Chondrocyte (in vitro differentiated cells): ENCODE data around the gene JAKMIP1. TPM values are rescaled to one million over a fixed set of nuclear protein-coding genes. Genes with fewer than 3 reads are reported as not detected.

Experiments used
- DNase-seq: peaks from one replicate; pipeline ENCODE4 v3.0.0; 2021; ENCODE audit warnings: mixed read lengths, low spot score
- H3K27ac Mint-ChIP-seq: one replicate; pipeline ENCODE4 v1.8.0; 2021; ENCODE audit warnings: mild to moderate bottlenecking, moderate library complexity, mixed read lengths; ENCODE audit not compliant: unreplicated experiment
- H3K27me3 Mint-ChIP-seq: 2 replicates; pipeline ENCODE4 v1.8.0; 2021; ENCODE audit warnings: low read depth, mixed read lengths
- H3K36me3 Mint-ChIP-seq: 2 replicates; pipeline ENCODE4 v1.8.0; 2021; ENCODE audit warnings: low read depth, mixed read lengths
- H3K4me1 Mint-ChIP-seq: 2 replicates; pipeline ENCODE4 v1.8.0; 2021; ENCODE audit warnings: low read depth, mild to moderate bottlenecking, mixed read lengths
- H3K4me3 Mint-ChIP-seq: one replicate; pipeline ENCODE4 v1.8.0; 2021; ENCODE audit warnings: mild to moderate bottlenecking, moderate library complexity, mixed read lengths; ENCODE audit not compliant: unreplicated experiment
- H3K9me3 Mint-ChIP-seq: 2 replicates; pipeline ENCODE4 v1.8.0; 2021; ENCODE audit warnings: low read depth, mixed read lengths
- CTCF ChIP-seq: fragments of 200-600 bp; sonication (generic); IDR thresholded peaks from 2 replicates; pipeline ENCODE4 v1.5.0; 2021; ENCODE audit warnings: antibody characterized with exemption, mild to moderate bottlenecking, moderate library complexity
- total RNA-seq: library from RNA; stranded (reverse); gene quantifications from 3 replicates; pipeline ENCODE4 v1.2.1, GENCODE V29; 2021

The JAKMIP1 gene
- total RNA-seq, 1 donor from 2014 or later = 0.10 TPM

- no peak for DNase-seq
- no peaks in the 10 kb centered on the region for H3K36me3 Mint-ChIP-seq
- peaks cover under 1% of the 10 kb centered on the region for H3K9me3 Mint-ChIP-seq
- H3K4me3 Mint-ChIP-seq = no peak overlapping the region
- H3K4me1 Mint-ChIP-seq = no peaks in the 10 kb centered on the region
- H3K27ac Mint-ChIP-seq = no peak overlapping the region
- TF ChIP-seq CTCF = no peak
- H3K27me3 Mint-ChIP-seq = peaks cover 48% of the 10 kb centered on the region
These were observed 106.7 kb downstream of the JAKMIP1 start for GRCh38 chr4:6093671-6094070.

- no peak for TF ChIP-seq CTCF
- no peaks in the 10 kb centered on the region for H3K4me1 Mint-ChIP-seq
- H3K27me3 Mint-ChIP-seq = peaks cover 49% of the 10 kb centered on the region
- no peak overlapping the region for H3K27ac Mint-ChIP-seq
- DNase-seq = no peak
- no peaks in the 10 kb centered on the region for H3K9me3 Mint-ChIP-seq
- H3K4me3 Mint-ChIP-seq = no peak overlapping the region
- H3K36me3 Mint-ChIP-seq = no peaks in the 10 kb centered on the region
These were observed 107.4 kb downstream of the JAKMIP1 start for GRCh38 chr4:6092971-6093370.

- Mint-ChIP-seq H3K36me3 (no peaks in the 10 kb centered on the region), H3K27ac (no peak overlapping the region), H3K4me1 (no peaks in the 10 kb centered on the region), H3K9me3 (no peaks in the 10 kb centered on the region), H3K27me3 (peaks cover 54% of the 10 kb centered on the region), H3K4me3 (no peak overlapping the region)
- no peak for DNase-seq
- no peak for TF ChIP-seq CTCF
These were observed 108.2 kb downstream of the JAKMIP1 start for GRCh38 chr4:6092131-6092530.

- Mint-ChIP-seq H3K36me3 (no peaks in the 10 kb centered on the region), H3K27ac (no peak overlapping the region), H3K27me3 (peaks cover 61% of the 10 kb centered on the region), H3K4me3 (no peak overlapping the region), H3K4me1 (no peaks in the 10 kb centered on the region), H3K9me3 (no peaks in the 10 kb centered on the region)
- no peak for TF ChIP-seq CTCF
- DNase-seq = no peak
These were observed 109.4 kb downstream of the JAKMIP1 start for GRCh38 chr4:6090931-6091330.

- Mint-ChIP-seq H3K4me1 (no peaks in the 10 kb centered on the region), H3K27me3 (peaks cover 65% of the 10 kb centered on the region)
These were observed 111.4 kb downstream of the JAKMIP1 start for GRCh38 chr4:6088950-6089349.

More at GRCh38 chr4:6088950-6089349, 111.4 kb downstream of the JAKMIP1 start:
- Mint-ChIP-seq H3K36me3 (no peaks in the 10 kb centered on the region), H3K4me3 (no peak overlapping the region), H3K27ac (no peak overlapping the region), H3K9me3 (peaks cover 5% of the 10 kb centered on the region)
- DNase-seq = no peak
- TF ChIP-seq CTCF = no peak
